ENCODE data around the gene ZRANB3.

ZRANB3 gene

DNA sequence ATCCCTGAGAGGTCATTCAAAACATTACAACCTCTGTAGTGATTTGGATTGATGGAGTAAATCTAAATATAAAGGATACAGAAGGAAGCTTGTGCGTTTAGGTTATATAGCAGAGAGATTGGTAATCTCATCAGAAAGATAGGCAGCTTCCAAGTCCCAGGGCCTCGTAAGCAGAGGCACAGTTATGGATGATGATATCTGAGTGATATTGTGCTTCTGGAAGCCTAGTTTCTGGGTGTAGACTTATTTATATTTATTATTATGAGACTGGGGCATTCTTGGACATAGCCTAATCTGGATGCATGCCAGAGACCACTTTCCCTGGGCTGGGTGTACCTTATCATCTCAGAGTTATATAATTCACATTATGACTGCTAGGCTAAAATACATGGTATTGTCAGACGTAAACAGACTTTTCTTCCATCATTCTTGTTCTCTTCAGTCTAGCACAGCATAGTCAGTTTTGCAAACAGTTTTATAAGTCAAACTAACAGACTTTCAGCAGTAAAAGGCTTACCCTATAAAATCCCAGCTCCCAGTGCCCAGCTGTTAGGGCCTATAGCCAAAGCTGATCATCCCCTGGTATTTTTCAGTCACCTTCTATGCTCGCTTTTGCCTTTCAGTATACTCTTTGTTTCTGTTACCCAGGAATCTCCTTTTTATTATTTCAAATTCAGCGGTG is 431.1 kb downstream of the ZRANB3 start:
- no peak overlapping the region for H3K27ac ChIP-seq
- DNase-seq (ENCODE audit: low spot score) = no peak
- TF ChIP-seq, protein P1, sequence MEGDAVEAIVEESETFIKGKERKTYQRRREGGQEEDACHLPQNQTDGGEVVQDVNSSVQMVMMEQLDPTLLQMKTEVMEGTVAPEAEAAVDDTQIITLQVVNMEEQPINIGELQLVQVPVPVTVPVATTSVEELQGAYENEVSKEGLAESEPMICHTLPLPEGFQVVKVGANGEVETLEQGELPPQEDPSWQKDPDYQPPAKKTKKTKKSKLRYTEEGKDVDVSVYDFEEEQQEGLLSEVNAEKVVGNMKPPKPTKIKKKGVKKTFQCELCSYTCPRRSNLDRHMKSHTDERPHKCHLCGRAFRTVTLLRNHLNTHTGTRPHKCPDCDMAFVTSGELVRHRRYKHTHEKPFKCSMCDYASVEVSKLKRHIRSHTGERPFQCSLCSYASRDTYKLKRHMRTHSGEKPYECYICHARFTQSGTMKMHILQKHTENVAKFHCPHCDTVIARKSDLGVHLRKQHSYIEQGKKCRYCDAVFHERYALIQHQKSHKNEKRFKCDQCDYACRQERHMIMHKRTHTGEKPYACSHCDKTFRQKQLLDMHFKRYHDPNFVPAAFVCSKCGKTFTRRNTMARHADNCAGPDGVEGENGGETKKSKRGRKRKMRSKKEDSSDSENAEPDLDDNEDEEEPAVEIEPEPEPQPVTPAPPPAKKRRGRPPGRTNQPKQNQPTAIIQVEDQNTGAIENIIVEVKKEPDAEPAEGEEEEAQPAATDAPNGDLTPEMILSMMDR (IDR thresholded peaks at IDR 0.05) = no peak
- H3K4me3 ChIP-seq = no peak overlapping the region

DNA sequence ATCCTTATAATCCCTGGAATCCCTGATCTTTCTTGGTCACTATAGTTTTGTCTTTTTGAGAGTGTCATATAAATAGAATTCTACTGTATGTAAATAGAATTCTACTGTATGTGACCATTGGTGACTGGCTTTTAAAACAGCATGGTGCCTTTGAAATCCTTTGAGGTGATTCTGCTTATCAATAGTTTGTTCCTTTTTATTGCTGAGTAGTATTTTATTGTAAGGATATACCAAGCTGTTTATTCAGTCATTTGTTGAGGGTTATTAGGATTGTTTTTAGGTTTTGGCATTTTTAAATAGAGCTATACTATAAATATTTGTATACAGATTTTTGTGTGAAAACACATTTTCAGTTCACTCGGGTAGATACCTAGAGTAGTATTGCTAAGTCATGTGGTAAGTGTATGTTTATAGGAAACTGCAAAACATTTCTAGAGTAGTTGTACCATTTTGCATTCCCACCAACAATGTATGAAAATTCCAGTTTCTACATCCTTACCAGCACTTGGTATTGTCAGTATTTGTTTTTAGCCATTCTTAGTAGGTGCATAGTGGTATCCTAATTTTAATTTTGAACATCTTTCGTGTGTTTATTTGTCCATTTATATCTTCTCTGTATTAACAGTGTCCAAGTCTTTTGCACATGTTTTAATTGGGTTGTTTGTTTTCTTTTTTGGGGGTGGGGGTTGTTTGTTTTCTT is 433.3 kb downstream of the ZRANB3 start:
- no peak overlapping the region for H3K27ac ChIP-seq
- DNase-seq (ENCODE audit: low spot score) = no peak
- TF ChIP-seq, protein P1 (IDR thresholded peaks at IDR 0.05) = no peak
- H3K4me3 ChIP-seq = no peak overlapping the region

DNA sequence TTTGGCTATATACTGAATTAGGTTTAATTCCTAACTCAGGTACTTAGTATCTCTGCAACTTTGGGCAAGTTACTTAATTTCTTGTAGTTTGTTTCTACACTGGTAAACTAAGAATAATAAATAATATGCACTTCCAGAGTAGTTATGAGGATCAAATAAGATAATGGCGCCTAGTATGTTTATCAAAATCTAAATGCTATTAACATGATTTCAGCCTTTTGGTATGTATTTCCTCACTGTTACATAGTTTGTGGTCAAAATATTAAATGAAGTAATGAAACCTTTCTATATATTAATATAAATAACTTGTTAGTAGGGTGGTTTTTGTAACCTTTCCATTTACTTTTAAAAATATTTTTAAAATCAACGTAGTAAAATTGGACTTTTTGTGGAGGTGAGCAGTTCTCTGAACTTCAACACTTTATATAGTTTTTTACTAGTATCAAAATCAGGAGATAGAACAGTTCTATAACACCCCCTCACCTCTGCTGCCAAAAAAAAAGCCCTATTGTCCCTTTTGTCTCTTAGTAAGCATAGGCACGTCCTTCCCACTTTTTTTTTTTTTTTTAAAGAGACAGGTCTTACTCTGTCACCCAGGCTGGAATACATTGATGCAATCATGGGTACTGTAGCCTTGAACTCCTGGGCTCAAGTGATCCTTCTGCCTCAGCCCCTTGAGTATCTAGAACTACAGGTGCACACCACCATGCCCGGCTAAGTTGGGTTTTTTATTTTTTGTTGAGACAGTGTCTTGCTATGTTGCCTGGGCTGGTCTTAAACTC is 434.2 kb downstream of the ZRANB3 start:
- no peak overlapping the region for H3K4me3 ChIP-seq
- TF ChIP-seq, protein P1 (IDR thresholded peaks at IDR 0.05) = no peak
- no peak for DNase-seq (ENCODE audit: low spot score)
- H3K27ac ChIP-seq = no peak overlapping the region

- TF ChIP-seq, protein P1 (IDR thresholded peaks at IDR 0.05) = no peak
- no peak for DNase-seq (ENCODE audit: low spot score)
- Histone ChIP-seq H3K27ac (no peak overlapping the region), H3K4me3 (no peak overlapping the region)
Observed at GRCh38 chr2:135095591-135095990, 435.4 kb downstream of the ZRANB3 start.

DNA sequence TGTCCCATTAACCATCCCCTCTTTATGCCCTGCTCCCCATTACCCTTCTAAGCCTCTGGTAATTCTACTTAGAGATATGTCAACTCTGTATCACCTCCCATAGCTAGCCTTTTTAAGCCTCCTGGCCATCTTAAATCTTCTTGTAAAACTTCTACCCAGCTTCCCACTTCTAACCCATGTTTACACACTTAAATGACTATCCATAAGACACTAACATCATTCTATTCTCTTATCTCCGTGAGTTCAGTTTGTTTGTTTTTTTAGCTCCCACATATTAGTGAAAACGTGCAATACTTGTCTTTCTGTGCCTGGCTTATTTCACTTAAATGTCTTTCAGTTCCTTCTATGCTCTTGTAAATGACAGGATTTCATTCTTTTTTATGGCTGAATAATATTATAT is 436.5 kb downstream of the ZRANB3 start:
- DNase-seq (ENCODE audit: low spot score) = no peak
- Histone ChIP-seq H3K4me3 (no peak overlapping the region), H3K27ac (no peak overlapping the region)
- TF ChIP-seq, protein P1 (IDR thresholded peaks at IDR 0.05) = no peak

GRCh38 chr2:135093670-135094330 is 437.2 kb downstream of the ZRANB3 start:
- TF ChIP-seq, protein P1 (IDR thresholded peaks at IDR 0.05) = no peak
- H3K4me3 ChIP-seq = no peak overlapping the region
- DNase-seq (ENCODE audit: low spot score) = no peak
- no peak overlapping the region for H3K27ac ChIP-seq

Data from coronary artery (tissue), 2 donors.